Midbrain (tissue), 1 donor: ENCODE measurements around the gene KRT79.

ENCODE experiments used
- DNase-seq: peaks from one replicate; lab custom pipeline; 2025; lab: John Stamatoyannopoulos, UW

KRT79 gene

DNA sequence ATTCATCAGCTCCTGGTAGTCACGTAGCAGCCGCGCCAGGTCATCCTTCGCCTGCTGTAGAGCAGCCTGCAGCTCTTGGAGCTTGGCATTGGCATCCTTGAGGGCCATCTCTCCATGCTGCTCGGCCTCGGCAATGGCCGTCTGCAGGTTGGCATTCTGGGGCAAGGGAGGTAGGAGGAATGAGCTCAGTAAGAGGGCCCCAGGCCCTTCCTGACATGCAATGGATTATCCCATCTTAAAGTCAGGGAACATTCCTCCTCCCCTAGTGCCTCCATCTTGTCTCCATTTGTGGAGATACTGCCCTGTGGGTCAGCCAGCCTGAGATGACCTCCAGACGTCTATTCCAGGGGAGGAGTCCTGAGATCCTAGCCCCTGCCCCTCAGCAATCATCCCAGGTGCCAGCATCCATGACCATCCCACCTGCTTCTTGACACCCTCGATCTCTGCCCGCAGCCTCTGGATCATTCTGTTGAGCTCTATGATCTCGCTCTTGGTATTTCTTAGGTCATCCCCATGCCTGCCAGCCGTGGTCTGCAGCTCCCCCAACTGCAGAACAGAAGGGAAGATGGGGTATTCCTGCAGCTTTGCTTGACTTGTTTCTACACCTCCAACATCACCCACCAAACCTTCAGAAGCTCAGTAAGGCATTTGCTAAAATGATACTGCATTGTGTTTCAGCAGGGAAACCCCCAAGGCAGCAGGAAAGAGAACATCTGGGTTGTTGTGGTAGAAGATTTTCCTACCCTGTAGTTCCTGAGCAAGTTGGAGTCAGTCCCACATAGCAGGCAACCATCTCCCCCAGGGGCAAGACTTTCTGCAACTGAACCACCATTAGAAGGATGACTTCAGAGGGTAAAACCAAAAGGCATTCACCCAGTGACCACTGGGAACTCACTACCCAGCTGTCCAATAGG is 42.6 kb downstream of the KRT79 start:
- no peak for DNase-seq

DNA sequence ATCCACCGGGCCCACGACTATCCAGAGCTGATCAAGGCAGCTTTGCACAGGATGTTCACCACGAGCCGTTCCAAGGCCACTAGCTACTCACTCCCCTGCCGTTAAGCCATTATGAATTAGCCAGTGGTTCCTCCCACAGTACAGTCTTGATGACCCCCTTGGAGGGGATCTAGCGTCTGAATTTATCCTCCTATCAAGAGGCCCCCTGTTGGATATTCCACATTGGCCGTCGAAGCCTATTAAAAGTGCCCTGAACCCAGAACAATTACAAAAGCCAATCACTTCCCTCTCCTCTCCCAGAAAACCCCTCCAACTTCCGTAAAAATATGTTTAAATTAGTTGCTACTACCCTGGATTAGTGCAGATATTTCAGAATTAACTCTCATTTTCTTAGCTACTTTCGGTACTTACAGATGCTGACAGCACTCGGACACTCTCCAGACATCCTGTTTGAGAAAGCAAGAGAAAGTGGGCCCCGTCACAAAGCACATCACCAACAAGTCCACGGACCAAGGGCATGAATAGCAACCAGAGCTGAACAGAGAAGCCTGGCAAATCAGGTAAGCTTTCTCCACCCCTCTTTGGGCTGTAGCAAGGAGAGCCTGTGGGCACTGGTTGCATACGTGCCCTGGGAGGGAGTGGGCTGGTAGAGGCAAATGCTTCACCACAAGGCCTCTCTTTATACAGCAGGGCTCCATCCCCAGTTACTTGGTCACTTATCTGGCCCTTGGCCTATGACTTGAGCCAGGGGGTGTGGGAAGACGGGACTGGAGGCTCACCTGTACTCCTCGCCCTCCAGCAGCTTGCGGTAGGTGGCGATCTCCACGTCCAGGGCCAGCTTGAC is 43.5 kb downstream of the KRT79 start:
- DNase-seq, result no peak

DNA sequence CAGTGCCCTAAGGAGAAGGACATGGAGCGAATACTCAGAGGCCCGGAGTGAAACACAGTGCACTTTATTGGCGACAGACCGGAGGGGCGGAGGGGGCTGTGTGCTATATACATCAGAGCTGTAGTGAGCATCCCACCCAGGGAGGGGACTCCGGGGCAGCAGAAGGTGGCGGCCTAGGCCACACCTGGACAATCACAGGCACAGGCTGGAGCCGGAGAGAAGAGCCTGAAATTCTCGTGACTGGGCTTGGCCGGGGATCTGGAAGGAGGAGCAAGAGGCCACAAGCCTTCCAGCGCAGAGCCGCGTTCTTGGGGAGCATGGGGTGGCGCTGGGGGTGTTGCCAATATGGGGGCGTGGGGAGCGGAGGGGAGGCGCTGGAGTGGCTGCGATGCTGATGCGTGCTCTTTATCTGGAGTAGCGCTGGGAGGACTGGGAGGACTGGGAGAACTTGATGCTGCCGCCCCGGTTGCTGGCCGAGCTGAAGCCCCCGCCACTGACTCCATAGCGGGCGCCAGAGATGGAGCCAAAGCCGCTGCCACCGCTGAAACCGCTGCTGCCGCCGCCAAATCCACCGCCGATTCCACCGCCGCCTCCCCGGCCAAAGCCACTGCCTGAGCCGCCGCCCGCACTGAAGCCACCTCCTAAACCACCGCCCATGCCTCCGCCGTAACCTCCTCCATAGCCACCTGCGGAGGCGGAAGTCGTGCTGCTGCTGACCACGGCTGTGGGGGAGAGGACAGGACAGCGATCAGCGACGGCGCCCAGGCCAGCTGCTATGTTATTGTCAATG is 44.3 kb downstream of the KRT79 start:
- DNase-seq, result no peak

DNA sequence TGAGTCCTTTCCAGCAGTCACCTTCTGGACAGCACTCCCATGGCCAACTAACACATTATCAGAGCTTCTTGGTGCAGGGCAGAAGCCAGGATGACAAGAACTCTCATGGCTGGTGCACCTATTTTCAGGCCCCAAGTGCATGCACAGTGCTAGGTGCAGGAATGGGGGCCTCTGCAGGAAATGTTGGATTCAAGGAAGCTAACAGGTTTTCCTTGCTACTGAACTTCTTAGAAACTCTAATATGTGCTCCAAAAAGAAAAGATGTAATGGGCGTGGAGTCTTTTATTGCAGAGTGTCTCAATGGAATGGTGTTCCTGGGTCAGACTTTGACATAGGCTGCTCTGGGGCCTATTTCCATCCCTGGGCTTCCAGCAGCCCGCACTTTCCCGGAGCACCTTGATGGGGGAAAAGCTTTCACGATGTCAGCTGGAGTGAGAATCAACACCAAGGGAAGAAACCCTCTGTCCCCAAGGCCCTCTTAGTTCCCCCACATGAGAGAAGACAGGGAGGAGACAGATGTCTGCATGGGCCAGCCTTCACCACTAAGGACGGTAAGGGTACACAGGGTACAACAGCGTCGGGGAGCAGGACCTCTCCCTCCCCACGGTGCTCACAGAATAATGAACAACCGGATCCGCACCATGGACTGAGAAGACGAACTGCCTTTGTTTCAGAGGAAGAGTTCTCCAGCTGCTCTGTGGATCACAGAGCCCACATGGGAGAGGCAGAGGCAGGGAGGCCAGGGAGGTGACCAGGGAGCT is 45.1 kb downstream of the KRT79 start:
- DNase-seq, result no peak

DNA sequence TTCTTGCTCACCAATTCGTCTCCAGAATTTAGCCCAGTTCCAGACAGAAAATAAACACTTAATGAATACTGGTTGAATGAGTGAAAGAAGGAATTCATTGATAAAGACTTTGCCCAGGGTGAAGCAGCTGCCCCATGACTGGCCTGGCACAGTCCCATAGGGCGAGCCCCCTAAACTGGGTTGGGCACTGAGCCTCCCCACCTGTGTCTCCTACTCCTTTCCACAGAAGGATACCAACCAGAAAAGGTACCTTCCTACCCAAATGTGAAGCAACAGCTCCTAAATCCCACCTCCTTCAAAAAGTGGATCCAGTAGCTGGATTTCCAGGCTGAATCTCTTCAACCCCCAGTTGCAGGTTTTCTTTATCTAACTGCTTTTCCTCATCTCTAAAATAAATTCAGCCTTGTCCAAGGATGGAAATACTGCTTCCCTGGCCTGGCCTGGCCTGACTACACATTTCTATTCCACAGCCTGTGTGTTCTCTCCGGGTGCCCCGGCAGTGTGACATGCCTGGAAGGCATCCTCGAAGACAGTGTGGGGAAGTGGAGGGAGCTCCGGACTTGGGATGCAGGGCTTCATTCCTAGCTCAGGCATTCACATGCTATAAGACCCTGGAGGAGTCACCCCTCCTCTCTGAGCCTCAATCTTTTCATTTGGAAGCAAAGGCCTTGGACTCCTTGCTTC is 45.8 kb downstream of the KRT79 start:
- DNase-seq, result no peak

DNA sequence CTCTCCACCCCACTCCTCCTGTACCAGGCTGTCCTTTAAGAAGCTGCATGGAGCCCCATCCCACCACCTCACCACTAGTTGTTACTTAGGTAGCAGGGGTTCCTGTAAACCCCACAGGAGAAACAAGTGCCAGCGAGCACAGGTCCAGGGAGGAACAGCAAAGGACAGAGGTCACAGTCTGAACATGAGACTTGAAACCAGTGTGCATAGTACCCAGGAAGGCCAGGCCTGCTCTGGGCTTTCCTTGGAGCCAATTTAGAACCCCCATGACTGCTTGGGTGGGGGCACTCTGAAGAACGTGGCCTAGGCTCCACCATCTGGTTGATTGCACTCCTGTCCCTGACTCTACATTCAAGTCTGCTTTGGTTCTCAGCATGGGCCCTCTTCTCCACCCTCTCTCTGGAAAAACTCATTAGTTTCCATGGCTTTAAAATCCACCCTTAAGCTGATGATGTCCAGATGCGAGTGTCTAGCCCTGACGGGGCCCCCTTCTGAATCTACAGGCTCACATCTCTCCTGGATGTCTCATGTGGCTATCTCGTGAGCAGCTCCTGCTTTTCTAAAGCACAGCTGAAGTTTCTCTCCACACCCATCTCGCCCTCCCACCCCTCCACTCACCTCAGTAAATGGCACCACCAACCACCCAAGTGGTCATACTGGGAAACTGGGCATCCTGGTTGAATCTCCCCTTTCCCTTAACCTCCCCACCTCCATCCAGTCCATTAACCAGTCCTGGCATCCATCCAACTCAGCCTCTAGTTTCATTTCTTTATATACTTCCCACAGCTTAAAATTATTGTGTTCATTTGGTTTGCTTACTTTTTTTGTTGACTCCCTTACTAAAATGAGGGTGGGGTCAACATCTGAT is 46.6 kb downstream of the KRT79 start:
- no peak for DNase-seq

DNA sequence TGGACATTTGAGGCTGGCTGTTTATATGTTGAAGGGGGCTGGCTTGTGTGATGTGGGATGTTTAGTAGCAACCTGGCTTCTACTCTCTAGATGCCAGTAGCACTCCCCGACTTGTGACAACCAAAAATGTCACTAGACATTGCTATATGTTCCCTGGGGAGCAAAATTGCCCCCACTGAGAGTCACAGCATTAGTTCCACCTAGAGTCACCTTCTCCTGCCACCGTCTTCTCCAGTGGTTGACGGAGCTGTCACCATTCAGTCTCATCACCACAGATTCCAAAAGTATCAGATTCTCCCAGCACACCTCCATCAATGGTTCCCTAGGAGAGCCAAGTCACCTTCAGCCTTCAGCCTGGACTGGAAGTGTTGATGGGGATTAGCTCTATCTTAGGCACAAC is 49.2 kb downstream of the KRT79 start:
- no peak for DNase-seq

DNA sequence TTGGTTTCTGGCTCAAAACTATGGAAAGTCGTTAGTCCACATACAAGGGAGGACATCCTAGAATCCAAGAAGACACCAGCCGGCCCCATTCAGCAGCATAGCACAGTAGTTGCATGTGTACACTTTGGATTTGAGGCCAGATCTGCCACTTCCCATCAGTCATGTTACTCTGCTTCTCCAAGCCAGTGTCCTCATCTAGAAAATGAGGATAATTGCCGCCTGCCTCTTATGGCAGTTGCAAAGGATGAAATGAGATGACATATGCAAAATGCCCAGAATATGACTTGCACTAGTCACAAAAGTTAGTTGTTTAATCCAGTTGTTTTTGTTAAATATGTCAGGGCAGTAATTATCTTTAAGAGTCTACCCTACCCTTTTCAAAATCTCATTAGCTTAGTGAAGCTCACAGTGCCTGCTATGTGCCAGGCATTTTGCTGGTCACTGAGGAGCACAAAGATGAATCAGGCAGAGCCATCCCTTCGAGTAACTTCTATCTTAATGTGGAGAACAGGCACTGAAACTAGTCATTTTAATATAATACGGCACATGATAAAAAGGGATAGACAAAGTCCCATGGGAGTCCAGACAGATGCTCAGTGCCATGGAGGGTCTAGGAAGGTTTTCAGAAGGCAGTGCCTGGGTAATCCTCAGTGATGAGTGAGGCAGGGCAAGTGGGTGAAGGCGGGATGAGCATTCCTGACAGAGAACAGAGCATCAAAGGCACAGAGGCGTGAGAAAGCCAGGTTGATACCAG is 50.4 kb downstream of the KRT79 start:
- no peak for DNase-seq

DNA sequence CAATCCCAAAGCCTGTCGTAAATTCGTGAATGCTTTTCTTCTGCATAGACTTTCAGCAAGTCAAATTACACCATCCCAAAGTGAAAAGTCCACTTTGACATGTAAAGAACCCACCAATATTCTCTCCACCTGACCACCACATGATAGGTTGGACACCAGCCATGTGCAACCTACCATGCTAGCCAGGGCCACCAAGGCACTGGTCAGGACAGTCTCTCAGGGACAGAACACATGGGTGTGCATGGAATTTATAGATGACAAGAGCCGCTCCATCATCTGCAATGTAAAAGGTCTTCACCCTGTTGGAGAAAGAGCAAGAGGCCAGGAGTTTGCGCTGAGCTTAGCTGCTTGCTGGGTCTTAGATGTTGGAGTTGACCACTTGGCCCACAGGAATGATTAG is 51.6 kb downstream of the KRT79 start:
- DNase-seq, result no peak

DNA sequence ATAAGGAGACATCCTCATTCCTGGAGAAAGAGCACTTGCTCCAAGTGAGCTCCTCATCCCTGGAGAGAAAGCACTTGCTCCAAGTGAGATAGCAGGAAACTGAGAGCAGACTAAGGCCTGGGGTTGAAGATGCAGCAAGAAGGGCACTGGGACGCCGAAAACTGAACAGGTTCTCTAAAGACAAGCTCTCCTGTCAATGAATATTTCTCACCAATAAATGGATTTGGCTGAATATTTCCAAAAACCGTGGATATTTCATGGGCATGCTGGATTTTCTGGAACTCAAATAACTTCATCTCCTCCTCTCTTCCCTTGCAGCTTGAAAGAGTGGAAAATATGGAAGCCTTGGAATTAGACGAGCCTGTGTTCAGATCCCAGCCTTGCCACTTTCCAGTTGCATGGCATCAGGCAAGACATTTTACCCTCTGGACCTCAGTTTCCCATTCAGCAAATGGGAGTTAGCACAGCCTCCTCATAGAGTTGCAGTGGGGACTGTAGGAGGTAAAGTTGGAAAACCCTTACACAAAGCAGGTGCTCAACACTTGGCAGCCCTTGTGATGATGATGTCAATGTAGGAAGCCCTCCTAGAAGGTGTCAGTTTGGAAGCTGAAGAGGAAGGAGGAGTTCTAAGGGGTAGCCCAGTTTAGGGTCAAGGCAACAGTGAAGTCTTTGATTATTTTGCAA is 52.6 kb downstream of the KRT79 start:
- no peak for DNase-seq

DNA sequence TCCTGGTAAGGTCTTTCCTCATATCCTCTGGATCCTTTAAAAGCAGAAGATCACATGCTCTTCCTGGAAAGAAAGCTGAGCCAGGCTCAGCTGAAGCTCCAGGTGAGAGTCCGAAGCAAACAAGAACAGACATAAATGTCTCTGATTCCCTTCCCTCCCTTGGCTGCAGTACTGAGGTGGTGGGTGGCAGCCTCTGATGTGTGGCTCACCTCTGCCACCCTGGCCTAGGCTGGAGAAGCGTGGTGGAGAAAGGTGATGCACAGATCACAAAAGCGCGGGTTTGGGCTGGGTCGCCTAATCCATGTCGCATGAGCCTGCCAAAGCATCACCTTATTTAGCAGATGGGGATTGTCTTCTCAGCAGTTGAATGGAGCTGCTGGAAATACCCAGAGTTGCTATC is 54.2 kb downstream of the KRT79 start:
- DNase-seq, result no peak

DNA sequence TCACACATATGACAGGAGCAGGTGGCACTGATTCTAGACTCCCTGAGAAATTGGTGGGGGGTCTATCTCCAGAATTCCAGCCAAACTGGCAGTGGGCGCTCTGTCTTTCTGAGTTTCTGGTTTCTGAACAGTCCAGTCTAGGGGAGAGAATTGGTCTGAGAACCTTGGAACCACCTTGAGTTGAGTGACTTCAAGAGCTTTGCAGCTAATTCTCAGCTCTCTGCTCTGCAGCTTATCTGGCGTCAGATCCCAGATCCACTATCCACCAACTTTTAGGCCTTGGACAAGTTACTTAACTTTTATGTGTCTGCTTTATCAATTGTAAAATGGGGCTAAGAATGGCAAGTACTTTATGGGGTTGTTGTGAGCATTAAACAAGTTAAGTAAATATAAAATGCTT is 55.3 kb downstream of the KRT79 start:
- no peak for DNase-seq

DNA sequence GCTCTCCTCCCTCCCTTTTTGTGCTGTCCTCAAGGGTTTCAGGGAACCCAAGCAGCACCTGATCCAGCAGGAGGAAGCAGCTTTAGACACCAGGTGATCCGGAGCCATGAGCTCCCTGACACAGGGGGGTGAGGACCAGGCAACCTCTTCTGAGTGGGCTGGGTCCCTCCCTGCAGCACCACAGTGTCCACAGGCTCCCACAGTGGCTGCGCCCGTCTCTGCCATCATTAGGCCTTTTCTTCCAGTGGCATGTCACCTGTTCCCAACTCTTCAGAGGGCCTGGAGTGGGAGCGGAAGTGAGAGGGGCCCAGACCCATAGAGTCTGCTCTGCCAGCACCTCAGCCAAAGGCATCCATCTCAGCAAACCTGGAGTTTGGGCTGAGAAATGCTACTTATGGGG is 56.5 kb downstream of the KRT79 start:
- no peak for DNase-seq

DNA sequence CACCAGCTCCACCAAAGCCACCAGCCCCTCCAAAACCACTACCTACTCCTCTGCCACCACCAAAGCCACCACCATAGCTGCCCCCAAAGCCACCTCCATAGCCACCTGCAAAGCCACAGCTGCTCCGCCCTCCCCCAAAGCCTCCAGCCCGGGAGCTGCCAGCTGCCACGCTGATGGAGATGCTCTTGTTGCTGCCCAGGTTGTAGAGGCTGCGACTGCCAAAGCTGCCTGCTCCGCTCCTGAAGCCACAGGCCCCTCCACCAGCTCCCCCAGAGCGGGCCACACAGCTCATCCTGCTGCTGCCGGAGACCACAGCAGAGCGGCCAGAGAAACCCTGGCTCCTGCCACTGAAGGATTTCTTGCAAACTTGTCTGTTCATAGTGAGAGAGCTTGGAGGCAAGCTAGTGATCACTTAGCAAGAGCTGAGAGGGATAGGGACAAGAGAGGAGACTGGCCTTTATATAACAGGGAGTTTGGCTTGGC is 57.2 kb downstream of the KRT79 start, which contains the start of gene KRT76:
Gene KRT76 (minus strand): TSS at position 433 of the 483 bp plus-strand sequence. CDS start 54 bp downstream, at position 379.
- DNase-seq, result no peak

DNA sequence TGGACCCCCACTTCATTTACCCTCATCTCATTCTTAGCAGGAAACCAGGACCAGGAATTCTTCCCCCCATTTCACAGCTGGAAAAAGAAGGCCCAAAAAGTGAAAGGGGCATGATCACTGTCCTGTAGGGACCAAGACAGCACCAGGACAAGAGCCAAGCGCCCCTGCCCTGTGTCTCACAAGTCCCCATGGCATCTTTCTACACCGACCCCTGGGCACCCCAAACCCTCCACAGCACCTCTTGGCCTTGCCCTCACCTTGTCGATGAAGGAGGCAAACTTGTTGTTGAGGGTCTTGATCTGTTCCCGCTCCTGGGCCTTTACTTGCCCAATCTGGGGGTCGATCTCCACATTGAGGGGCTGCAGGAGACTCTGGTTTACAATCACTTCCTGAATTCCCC is 57.7 kb downstream of the KRT79 start:
- DNase-seq, result no peak

DNA sequence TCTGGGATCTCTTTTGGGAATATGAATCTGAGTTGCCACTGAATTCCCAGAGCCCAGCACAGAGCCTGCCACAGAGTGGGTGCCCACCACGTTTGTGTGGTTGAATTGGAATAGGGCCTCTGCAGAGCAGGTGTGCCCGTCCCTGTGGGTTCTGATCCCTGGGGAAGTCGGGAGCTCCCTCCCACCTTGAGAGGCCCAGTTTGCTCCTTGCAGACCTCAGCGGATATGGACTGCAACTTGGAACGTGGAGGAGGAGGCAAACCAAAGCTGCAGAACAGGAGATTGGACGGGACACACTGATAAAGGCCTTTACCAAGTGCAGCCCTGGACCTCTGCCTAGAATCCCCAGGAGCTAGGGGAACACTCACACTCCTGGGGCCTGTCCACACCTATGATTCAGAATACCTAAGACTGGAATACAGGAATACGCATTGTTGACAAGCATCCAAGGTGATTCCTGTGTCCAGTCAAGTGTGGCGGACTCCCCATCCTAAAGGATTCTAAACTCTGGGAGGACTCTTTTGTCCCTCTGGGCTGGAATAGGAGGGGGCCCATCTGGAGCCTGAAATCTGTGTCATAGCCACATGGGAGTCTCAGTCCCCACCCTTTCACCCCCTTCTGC is 59.4 kb downstream of the KRT79 start:
- no peak for DNase-seq

DNA sequence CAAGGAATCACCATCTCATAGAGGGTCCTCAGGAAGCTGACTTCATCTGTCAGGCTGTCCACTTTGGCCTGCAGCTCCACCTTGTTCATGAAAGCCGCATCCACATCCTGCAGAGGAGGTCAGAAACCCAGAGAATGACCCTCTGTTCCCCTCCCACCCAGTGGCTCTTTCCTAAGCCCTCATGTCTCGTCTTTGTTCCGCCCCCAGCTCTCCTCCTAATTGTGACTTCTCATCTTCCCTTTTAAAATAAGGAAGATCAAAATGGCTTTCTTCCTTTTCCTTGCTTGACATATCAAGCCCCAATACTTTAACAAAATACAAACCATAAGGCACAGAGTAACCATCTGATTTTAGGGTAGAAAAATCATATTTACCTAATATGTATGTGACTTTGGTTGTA is 61.3 kb downstream of the KRT79 start:
- no peak for DNase-seq

DNA sequence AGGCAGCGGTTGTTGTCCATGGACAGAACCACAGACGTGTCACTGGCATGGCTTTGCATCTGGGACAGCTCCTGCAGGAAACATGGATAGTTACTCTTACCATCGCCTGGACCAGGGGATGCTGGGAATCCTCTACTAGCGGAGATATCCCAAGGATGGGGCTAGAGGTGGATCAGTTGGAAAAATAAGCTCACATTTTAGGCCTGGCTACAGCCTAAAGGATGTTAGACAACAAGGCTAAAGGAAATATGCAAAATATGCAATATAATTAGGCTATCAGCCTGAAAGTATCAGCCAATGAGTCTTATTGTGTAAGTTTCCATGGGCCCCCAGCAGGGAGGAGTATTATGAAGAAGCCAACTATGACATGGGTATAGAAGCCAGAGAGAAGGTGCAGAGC is 61.9 kb downstream of the KRT79 start:
- no peak for DNase-seq
